ENCODE data around the gene OR5B21. TPM values are rescaled to one million over a fixed set of nuclear protein-coding genes. Genes with fewer than 3 reads are reported as not detected.

Gene OR5B21
- total RNA-seq, 1 donor, result not detected

- no peak overlapping the region for H3K27ac ChIP-seq (ENCODE audit: low read depth, low read length)
- no peak for DNase-seq (ENCODE audit: insufficient read length, low spot score, missing footprints)
- H3K27me3 ChIP-seq (ENCODE audit: insufficient read depth, low read length), result no peaks in the 10 kb centered on the region
- no peaks in the 10 kb centered on the region for H3K4me1 ChIP-seq (ENCODE audit: insufficient read depth, low read length)
- H3K4me2 ChIP-seq (ENCODE audit: insufficient read depth, low read length), result no peak overlapping the region
- H3K4me3 ChIP-seq (ENCODE audit: insufficient read depth, low read length), result no peak overlapping the region
- TF ChIP-seq CTCF (IDR thresholded peaks at IDR 0.05; ENCODE audit: extremely low read depth, low read depth, low read length), result no peak
- no peaks in the 10 kb centered on the region for H3K79me2 ChIP-seq (ENCODE audit: insufficient read depth, low read length)
- H3K36me3 ChIP-seq (ENCODE audit: insufficient read depth, low read length), result no peaks in the 10 kb centered on the region
- H3K9me3 ChIP-seq (ENCODE audit: low read depth, low read length), result no peaks in the 10 kb centered on the region
- H4K20me1 ChIP-seq (ENCODE audit: insufficient read depth, low read length), result no peaks in the 10 kb centered on the region
- H2AFZ ChIP-seq (ENCODE audit: low read length), result no peak overlapping the region
Measured at GRCh38 chr11:58504232-58504631, 3.7 kb downstream of the OR5B21 start.

GRCh38 chr11:58503361-58503856 is 4.5 kb downstream of the OR5B21 start:
- Histone ChIP-seq H3K4me3 (ENCODE audit: insufficient read depth, low read length) (no peak overlapping the region), H3K4me1 (ENCODE audit: insufficient read depth, low read length) (no peaks in the 10 kb centered on the region), H3K27me3 (ENCODE audit: insufficient read depth, low read length) (no peaks in the 10 kb centered on the region), H3K4me2 (ENCODE audit: insufficient read depth, low read length) (no peak overlapping the region), H4K20me1 (ENCODE audit: insufficient read depth, low read length) (no peaks in the 10 kb centered on the region), H3K79me2 (ENCODE audit: insufficient read depth, low read length) (no peaks in the 10 kb centered on the region), H2AFZ (ENCODE audit: low read length) (no peak overlapping the region), H3K9me3 (ENCODE audit: low read depth, low read length) (no peaks in the 10 kb centered on the region), H3K36me3 (ENCODE audit: insufficient read depth, low read length) (no peaks in the 10 kb centered on the region), H3K27ac (ENCODE audit: low read depth, low read length) (no peak overlapping the region)
- no peak for DNase-seq (ENCODE audit: insufficient read length, low spot score, missing footprints)
- TF ChIP-seq CTCF (IDR thresholded peaks at IDR 0.05; ENCODE audit: extremely low read depth, low read depth, low read length), result no peak

- Histone ChIP-seq H3K36me3 (ENCODE audit: insufficient read depth, low read length) (no peaks in the 10 kb centered on the region), H3K79me2 (ENCODE audit: insufficient read depth, low read length) (no peaks in the 10 kb centered on the region), H3K27ac (ENCODE audit: low read depth, low read length) (no peak overlapping the region), H3K27me3 (ENCODE audit: insufficient read depth, low read length) (no peaks in the 10 kb centered on the region), H3K4me1 (ENCODE audit: insufficient read depth, low read length) (no peaks in the 10 kb centered on the region), H3K4me2 (ENCODE audit: insufficient read depth, low read length) (no peak overlapping the region), H2AFZ (ENCODE audit: low read length) (no peak overlapping the region), H3K9me3 (ENCODE audit: low read depth, low read length) (no peaks in the 10 kb centered on the region), H3K4me3 (ENCODE audit: insufficient read depth, low read length) (no peak overlapping the region), H4K20me1 (ENCODE audit: insufficient read depth, low read length) (no peaks in the 10 kb centered on the region)
- no peak for TF ChIP-seq CTCF (IDR thresholded peaks at IDR 0.05; ENCODE audit: extremely low read depth, low read depth, low read length)
- no peak for DNase-seq (ENCODE audit: insufficient read length, low spot score, missing footprints)
Measured at GRCh38 chr11:58502004-58502403, 5.9 kb downstream of the OR5B21 start.

- Histone ChIP-seq H3K4me2 (ENCODE audit: insufficient read depth, low read length) (no peak overlapping the region), H4K20me1 (ENCODE audit: insufficient read depth, low read length) (no peaks in the 10 kb centered on the region), H3K27me3 (ENCODE audit: insufficient read depth, low read length) (no peaks in the 10 kb centered on the region), H2AFZ (ENCODE audit: low read length) (no peak overlapping the region), H3K9me3 (ENCODE audit: low read depth, low read length) (no peaks in the 10 kb centered on the region), H3K4me1 (ENCODE audit: insufficient read depth, low read length) (peaks cover 10% of the 10 kb centered on the region), H3K36me3 (ENCODE audit: insufficient read depth, low read length) (no peaks in the 10 kb centered on the region), H3K79me2 (ENCODE audit: insufficient read depth, low read length) (no peaks in the 10 kb centered on the region), H3K4me3 (ENCODE audit: insufficient read depth, low read length) (no peak overlapping the region), H3K27ac (ENCODE audit: low read depth, low read length) (no peak overlapping the region)
- DNase-seq (ENCODE audit: insufficient read length, low spot score, missing footprints), result no peak
- no peak for TF ChIP-seq CTCF (IDR thresholded peaks at IDR 0.05; ENCODE audit: extremely low read depth, low read depth, low read length)
Measured at GRCh38 chr11:58498464-58498863, 9.4 kb downstream of the OR5B21 start.
